Activated CD4-positive, alpha-beta memory T cell treated with anti-CD3 and anti-CD28 coated beads, Interleukin-2, amount 10 ng/mL, durations not matched to agents 7 days and 5 days (primary cell): ENCODE measurements around the gene CBX2. TPM values are rescaled to one million over a fixed set of nuclear protein-coding genes. Genes with fewer than 3 reads are reported as not detected.

Source experiments
- CTCF ChIA-PET: fragments of 350-600 bp; sonication (Branson Sonifier 250); formaldehyde crosslinking; loops from one replicate; lab custom pipeline; 2021; ENCODE audit warnings: antibody characterized with exemption, inconsistent platforms; lab: Charles Lee
- POLR2A ChIA-PET: fragments of 350-600 bp; sonication (Branson Sonifier 250); formaldehyde crosslinking; loops from one replicate; lab custom pipeline; 2021; ENCODE audit warnings: antibody characterized with exemption; lab: Charles Lee
- DNase-seq: peaks from one replicate; pipeline ENCODE4 v3.0.0-alpha.2; 2020
- H3K27ac Mint-ChIP-seq: one replicate; pipeline ENCODE4 v1.8.0; 2021; ENCODE audit warnings: mild to moderate bottlenecking, mixed read lengths
- H3K27me3 Mint-ChIP-seq: one replicate; pipeline ENCODE4 v1.8.0; 2021; ENCODE audit warnings: mixed read lengths
- H3K36me3 Mint-ChIP-seq: one replicate; pipeline ENCODE4 v1.8.0; 2021; ENCODE audit warnings: low read depth, mixed read lengths
- H3K4me1 Mint-ChIP-seq: one replicate; pipeline ENCODE4 v1.8.0; 2021; ENCODE audit warnings: mixed read lengths
- H3K4me3 Mint-ChIP-seq: one replicate; pipeline ENCODE4 v1.8.0; 2021; ENCODE audit warnings: mild to moderate bottlenecking, mixed read lengths
- H3K9me3 Mint-ChIP-seq: one replicate; pipeline ENCODE4 v1.8.0; 2021; ENCODE audit warnings: mixed read lengths
- total RNA-seq, 2 experiments: library from RNA; stranded (reverse); gene quantifications; one replicate each; pipeline ENCODE4 v1.2.3, GENCODE V29; 2021

CBX2 gene
- total RNA-seq, 2 experiments from 2014 or later = 1.7 to 2.0 TPM

- H3K27me3 Mint-ChIP-seq = peaks cover 10% of the 10 kb centered on the region
- H3K4me1 Mint-ChIP-seq = peaks cover 29% of the 10 kb centered on the region
- CTCF ChIA-PET = interaction anchor here (0.5 to 1.5 kb wide), 2 partner anchors 10 to 36 kb away, joined by 3 to 4 read pairs; no protein-coding TSS in a partner anchor
- POLR2A ChIA-PET = interaction anchor here (1.3 kb wide), 1 partner anchor 20 kb away, joined by 3 read pairs; no protein-coding TSS in a partner anchor
- no peaks in the 10 kb centered on the region for H3K9me3 Mint-ChIP-seq
- DNase-seq = no peak
- peaks cover 18% of the 10 kb centered on the region for H3K36me3 Mint-ChIP-seq
- no peak overlapping the region for H3K27ac Mint-ChIP-seq
- H3K4me3 Mint-ChIP-seq = no peak overlapping the region
Observed at GRCh38 chr17:79830303-79830702, 52.4 kb downstream of the CBX2 start.

- H3K27me3 Mint-ChIP-seq = peaks cover 10% of the 10 kb centered on the region
- H3K4me1 Mint-ChIP-seq = peaks cover 26% of the 10 kb centered on the region
- H3K36me3 Mint-ChIP-seq = peaks cover 21% of the 10 kb centered on the region
- no peaks in the 10 kb centered on the region for H3K9me3 Mint-ChIP-seq
- ChIA-PET CTCF (interaction anchor here (0.5 to 1.5 kb wide), 2 partner anchors 10 to 37 kb away, joined by 3 to 4 read pairs; no protein-coding TSS in a partner anchor), POLR2A (interaction anchor here (1.3 kb wide), 1 partner anchor 20 kb away, joined by 3 read pairs; no protein-coding TSS in a partner anchor)
- no peak overlapping the region for H3K4me3 Mint-ChIP-seq
- H3K27ac Mint-ChIP-seq = no peak overlapping the region
- DNase-seq = no peak
Observed at GRCh38 chr17:79830763-79831264, 52.9 kb downstream of the CBX2 start.

- Mint-ChIP-seq H3K27me3 (peaks cover 10% of the 10 kb centered on the region), H3K27ac (no peak overlapping the region), H3K4me3 (no peak overlapping the region), H3K9me3 (no peaks in the 10 kb centered on the region), H3K4me1 (peaks cover 21% of the 10 kb centered on the region), H3K36me3 (peaks cover 23% of the 10 kb centered on the region)
- POLR2A ChIA-PET = interaction anchor here (1.5 kb wide), 1 partner anchor 19 kb away, joined by 3 read pairs; no protein-coding TSS in a partner anchor
- CTCF ChIA-PET = no interaction called here
- no peak for DNase-seq
Observed at GRCh38 chr17:79831265-79832217, 53.6 kb downstream of the CBX2 start.

- Mint-ChIP-seq H3K4me3 (no peak overlapping the region), H3K27me3 (peaks cover 10% of the 10 kb centered on the region), H3K27ac (no peak overlapping the region), H3K9me3 (no peaks in the 10 kb centered on the region), H3K4me1 (peaks cover 27% of the 10 kb centered on the region), H3K36me3 (peaks cover 30% of the 10 kb centered on the region)
- ChIA-PET POLR2A (interaction anchor here (1.5 kb wide), 1 partner anchor 20 kb away, joined by 3 read pairs; no protein-coding TSS in a partner anchor), CTCF (interaction anchor here (0.7 to 1.5 kb wide), 3 partner anchors 24 to 992 kb away, joined by 3 to 5 read pairs (median 4); no protein-coding TSS in a partner anchor)
- no peak for DNase-seq
Observed at GRCh38 chr17:79832218-79833109, 54.5 kb downstream of the CBX2 start.

GRCh38 chr17:79833110-79833450 is 55.1 kb downstream of the CBX2 start:
- H3K27ac Mint-ChIP-seq = no peak overlapping the region
- DNase-seq = no peak
- no peak overlapping the region for H3K4me3 Mint-ChIP-seq
- H3K36me3 Mint-ChIP-seq = peaks cover 34% of the 10 kb centered on the region
- H3K27me3 Mint-ChIP-seq = peaks cover 10% of the 10 kb centered on the region
- peaks cover 31% of the 10 kb centered on the region for H3K4me1 Mint-ChIP-seq
- POLR2A ChIA-PET = interaction anchor here (1.5 kb wide), 1 partner anchor 20 kb away, joined by 3 read pairs; no protein-coding TSS in a partner anchor
- no peaks in the 10 kb centered on the region for H3K9me3 Mint-ChIP-seq
- CTCF ChIA-PET = interaction anchor here (0.7 to 1.5 kb wide), 3 partner anchors 25 to 991 kb away, joined by 3 to 5 read pairs (median 4); no protein-coding TSS in a partner anchor

- peaks cover 8% of the 10 kb centered on the region for H3K27me3 Mint-ChIP-seq
- no peak for DNase-seq
- peaks cover 31% of the 10 kb centered on the region for H3K4me1 Mint-ChIP-seq
- peaks cover 38% of the 10 kb centered on the region for H3K36me3 Mint-ChIP-seq
- no peak overlapping the region for H3K4me3 Mint-ChIP-seq
- CTCF ChIA-PET = interaction anchor here (0.7 to 1.6 kb wide), 5 partner anchors 8 to 174 kb away, joined by 3 to 9 read pairs (median 3); no protein-coding TSS in a partner anchor
- POLR2A ChIA-PET = no interaction called here
- H3K9me3 Mint-ChIP-seq = no peaks in the 10 kb centered on the region
- H3K27ac Mint-ChIP-seq = no peak overlapping the region
Observed at GRCh38 chr17:79833744-79834564, 56.0 kb downstream of the CBX2 start.

- H3K4me1 Mint-ChIP-seq = peaks cover 29% of the 10 kb centered on the region
- H3K4me3 Mint-ChIP-seq = no peak overlapping the region
- DNase-seq = peak; percentile 55
- H3K27ac Mint-ChIP-seq = no peak overlapping the region
- no peaks in the 10 kb centered on the region for H3K9me3 Mint-ChIP-seq
- CTCF ChIA-PET = interaction anchor here (0.6 to 2.1 kb wide), 12 partner anchors 9 to 174 kb away, joined by 3 to 10 read pairs (median 4); partner anchors contain the start of gene CBX8
- H3K27me3 Mint-ChIP-seq = peaks cover 6% of the 10 kb centered on the region
- POLR2A ChIA-PET = interaction anchor here (0.8 to 1.0 kb wide), 3 partner anchors 9 to 29 kb away, joined by 3 to 4 read pairs (median 3); no protein-coding TSS in a partner anchor
- H3K36me3 Mint-ChIP-seq = peaks cover 38% of the 10 kb centered on the region
Observed at GRCh38 chr17:79834565-79835469, 56.9 kb downstream of the CBX2 start.

GRCh38 chr17:79835470-79835899 is 57.5 kb downstream of the CBX2 start:
- peaks cover 38% of the 10 kb centered on the region for H3K36me3 Mint-ChIP-seq

GRCh38 chr17:79835953-79836509 is 58.1 kb downstream of the CBX2 start:
- no peaks in the 10 kb centered on the region for H3K9me3 Mint-ChIP-seq
- peaks cover 38% of the 10 kb centered on the region for H3K36me3 Mint-ChIP-seq
- POLR2A ChIA-PET = interaction anchor here (1.0 to 1.7 kb wide), 6 partner anchors 8 to 163 kb away, joined by 3 to 9 read pairs (median 4); no protein-coding TSS in a partner anchor
- H3K27ac Mint-ChIP-seq = no peak overlapping the region
- peaks cover 36% of the 10 kb centered on the region for H3K4me1 Mint-ChIP-seq
- H3K4me3 Mint-ChIP-seq = peak overlapping the region; percentile 7
- peaks cover 15% of the 10 kb centered on the region for H3K27me3 Mint-ChIP-seq
- CTCF ChIA-PET = interaction anchor here (0.7 to 2.1 kb wide), 7 partner anchors 10 to 90 kb away, joined by 3 to 10 read pairs (median 5); no protein-coding TSS in a partner anchor
- DNase-seq = no peak

More at GRCh38 chr17:79835470-79835899, 57.5 kb downstream of the CBX2 start:
- H3K9me3 Mint-ChIP-seq = no peaks in the 10 kb centered on the region
- H3K4me1 Mint-ChIP-seq = peaks cover 32% of the 10 kb centered on the region
- POLR2A ChIA-PET = interaction anchor here (0.8 to 1.2 kb wide), 4 partner anchors 10 to 46 kb away, joined by 3 to 4 read pairs (median 3); no protein-coding TSS in a partner anchor
- CTCF ChIA-PET = interaction anchor here (0.6 to 2.1 kb wide), 12 partner anchors 10 to 173 kb away, joined by 3 to 10 read pairs (median 3); partner anchors contain the start of gene CBX8
- peaks cover 11% of the 10 kb centered on the region for H3K27me3 Mint-ChIP-seq
- H3K4me3 Mint-ChIP-seq = no peak overlapping the region
- no peak overlapping the region for H3K27ac Mint-ChIP-seq
- DNase-seq = no peak

- no peak for DNase-seq
- Mint-ChIP-seq H3K27me3 (peaks cover 19% of the 10 kb centered on the region), H3K27ac (peak overlapping the region; percentile 40), H3K4me3 (peak overlapping the region; percentile 87), H3K4me1 (peaks cover 36% of the 10 kb centered on the region), H3K36me3 (peaks cover 38% of the 10 kb centered on the region), H3K9me3 (no peaks in the 10 kb centered on the region)
- CTCF ChIA-PET = interaction anchor here (0.7 to 2.1 kb wide), 7 partner anchors 10 to 91 kb away, joined by 3 to 10 read pairs (median 4); no protein-coding TSS in a partner anchor
- POLR2A ChIA-PET = interaction anchor here (0.9 to 1.7 kb wide), 11 partner anchors 9 to 162 kb away, joined by 3 to 11 read pairs (median 3); partner anchors contain the start of gene CBX8
Observed at GRCh38 chr17:79836510-79836971, 58.6 kb downstream of the CBX2 start.
